Measurements from ENCODE around the gene PSMD11. TPM values are rescaled to one million over a fixed set of nuclear protein-coding genes. Genes with fewer than 3 reads are reported as not detected.

PSMD11 gene
- total and polyA plus RNA-seq, 2 of the 8 experiments (the other 6 are each of a cell fraction or from before 2014, with no cell fraction given): 68.4 to 171 TPM

GRCh38 chr17:32426894-32427293 is 17.4 kb upstream of the PSMD11 start (continued):
- TF ChIP-seq CHD7 (IDR thresholded peaks at IDR 0.05; ENCODE audit: insufficient replicate concordance, low read length) (no peak), RNF2 (IDR thresholded peaks at IDR 0.05; ENCODE audit: borderline replicate concordance, low read depth, low read length, missing control alignments, poor library complexity, severe bottlenecking) (no peak)
